Fibroblast of the aortic adventitia (primary cell): Measurements from ENCODE around the gene ISL2. TPM values are rescaled to one million over a fixed set of nuclear protein-coding genes. Genes with fewer than 3 reads are reported as not detected.

Source experiments
- DNase-seq: peaks from one replicate; pipeline ENCODE4 v3.0.0-alpha.2; 2010; ENCODE audit warnings: low read depth
- H3K4me3 ChIP-seq: 2 replicates; pipeline ENCODE4 v1.5.1; 2011; ENCODE audit warnings: low read depth, mild to moderate bottlenecking, control low read depth, low read length, moderate library complexity
- total RNA-seq: library from RNA; depleted of rRNA; stranded (reverse); fragments of >200 nt; gene quantifications from 2 replicates; pipeline ENCODE4 v1.2.3, GENCODE V29; 2012; ENCODE audit warnings: low replicate concordance
- TF ChIP-seq, protein P1 (sequence below): IDR thresholded peaks from 2 replicates; pipeline ENCODE4 v1.5.1; 2011; ENCODE audit warnings: mild to moderate bottlenecking, low read length, control low read depth, inconsistent platforms; ENCODE audit not compliant: insufficient read depth

Gene ISL2
- total RNA-seq, 1 donor = 0.45 TPM

GRCh38 chr15:76358453-76358852, 21.9 kb downstream of the ISL2 start:
- no peak for DNase-seq
- no peak overlapping the region for H3K4me3 ChIP-seq
- TF ChIP-seq, protein P1, sequence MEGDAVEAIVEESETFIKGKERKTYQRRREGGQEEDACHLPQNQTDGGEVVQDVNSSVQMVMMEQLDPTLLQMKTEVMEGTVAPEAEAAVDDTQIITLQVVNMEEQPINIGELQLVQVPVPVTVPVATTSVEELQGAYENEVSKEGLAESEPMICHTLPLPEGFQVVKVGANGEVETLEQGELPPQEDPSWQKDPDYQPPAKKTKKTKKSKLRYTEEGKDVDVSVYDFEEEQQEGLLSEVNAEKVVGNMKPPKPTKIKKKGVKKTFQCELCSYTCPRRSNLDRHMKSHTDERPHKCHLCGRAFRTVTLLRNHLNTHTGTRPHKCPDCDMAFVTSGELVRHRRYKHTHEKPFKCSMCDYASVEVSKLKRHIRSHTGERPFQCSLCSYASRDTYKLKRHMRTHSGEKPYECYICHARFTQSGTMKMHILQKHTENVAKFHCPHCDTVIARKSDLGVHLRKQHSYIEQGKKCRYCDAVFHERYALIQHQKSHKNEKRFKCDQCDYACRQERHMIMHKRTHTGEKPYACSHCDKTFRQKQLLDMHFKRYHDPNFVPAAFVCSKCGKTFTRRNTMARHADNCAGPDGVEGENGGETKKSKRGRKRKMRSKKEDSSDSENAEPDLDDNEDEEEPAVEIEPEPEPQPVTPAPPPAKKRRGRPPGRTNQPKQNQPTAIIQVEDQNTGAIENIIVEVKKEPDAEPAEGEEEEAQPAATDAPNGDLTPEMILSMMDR = no peak

GRCh38 chr15:76359152-76359551, 22.6 kb downstream of the ISL2 start:
- no peak for DNase-seq
- TF ChIP-seq, protein P1 = no peak
- H3K4me3 ChIP-seq = no peak overlapping the region

DNA sequence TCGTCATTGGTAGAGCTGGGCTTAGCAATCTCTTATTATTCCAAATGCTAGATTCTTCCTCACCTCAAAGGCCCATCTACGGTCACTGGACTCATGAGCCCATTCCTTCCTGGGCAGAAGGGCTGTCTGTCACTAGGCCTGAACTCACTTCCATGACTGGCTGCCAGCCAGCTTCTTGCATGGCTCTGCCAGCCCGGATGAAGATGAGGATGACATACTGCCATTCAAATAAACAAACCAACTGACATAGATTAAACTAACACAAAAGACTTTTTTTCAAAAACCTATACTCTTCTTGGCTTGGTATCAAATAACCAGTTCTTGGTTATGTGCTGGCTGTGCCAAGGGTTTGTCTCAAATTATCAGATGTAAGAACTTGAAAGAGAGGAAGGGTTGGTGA, 23.8 kb downstream of the ISL2 start:
- DNase-seq = no peak
- TF ChIP-seq, protein P1 = no peak
- no peak overlapping the region for H3K4me3 ChIP-seq

DNA sequence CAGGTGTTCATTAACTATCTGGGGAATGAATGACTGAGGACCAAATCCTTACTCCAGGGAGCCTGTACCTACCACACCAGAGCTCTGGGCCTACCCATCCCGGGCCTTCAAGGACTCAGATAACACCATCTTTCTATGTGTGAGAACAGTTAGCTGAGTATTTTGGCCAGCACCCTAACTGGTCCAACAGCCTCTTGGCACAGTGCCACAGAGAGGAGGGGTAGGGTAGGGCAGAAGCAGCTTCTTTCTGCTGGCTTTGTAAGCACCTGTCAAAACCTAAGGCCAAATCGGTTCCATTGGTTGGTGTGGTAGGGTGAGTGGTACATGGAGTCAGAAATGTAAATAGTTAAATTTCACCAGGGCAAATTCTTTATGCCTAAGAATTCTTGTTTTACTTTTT, 26.7 kb downstream of the ISL2 start:
- no peak for DNase-seq
- TF ChIP-seq, protein P1 = no peak
- no peak overlapping the region for H3K4me3 ChIP-seq

GRCh38 chr15:76366714-76367113, 30.1 kb downstream of the ISL2 start:
- H3K4me3 ChIP-seq = no peak overlapping the region
- no peak for DNase-seq
- TF ChIP-seq, protein P1 = no peak

DNA sequence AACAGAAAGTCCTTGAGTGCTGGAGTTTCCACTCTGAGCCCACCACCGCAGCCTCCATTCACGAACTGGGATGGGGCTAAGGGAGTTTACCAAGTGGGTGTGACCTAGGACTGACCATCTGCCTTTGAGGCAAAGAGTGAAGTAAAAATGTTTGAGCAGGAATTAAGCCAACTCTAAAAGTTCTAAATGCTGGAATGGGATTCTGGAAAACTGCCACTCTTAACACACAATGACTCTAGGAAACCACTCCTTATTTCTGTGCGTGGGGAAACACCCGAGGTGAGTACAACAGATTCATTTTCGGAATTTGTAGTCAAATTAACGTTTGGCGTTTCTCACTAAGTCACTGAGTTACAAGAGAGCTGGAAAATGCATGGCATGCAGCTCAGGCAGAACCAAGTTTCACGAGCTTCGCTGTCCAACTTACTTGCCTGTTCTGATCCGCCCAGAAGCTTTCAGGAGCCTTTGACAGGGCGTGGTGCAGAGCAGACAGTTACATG, 31.6 kb downstream of the ISL2 start:
- H3K4me3 ChIP-seq = peak overlapping the region; percentile 14
- TF ChIP-seq, protein P1 = no peak
- peak; percentile 81 for DNase-seq

DNA sequence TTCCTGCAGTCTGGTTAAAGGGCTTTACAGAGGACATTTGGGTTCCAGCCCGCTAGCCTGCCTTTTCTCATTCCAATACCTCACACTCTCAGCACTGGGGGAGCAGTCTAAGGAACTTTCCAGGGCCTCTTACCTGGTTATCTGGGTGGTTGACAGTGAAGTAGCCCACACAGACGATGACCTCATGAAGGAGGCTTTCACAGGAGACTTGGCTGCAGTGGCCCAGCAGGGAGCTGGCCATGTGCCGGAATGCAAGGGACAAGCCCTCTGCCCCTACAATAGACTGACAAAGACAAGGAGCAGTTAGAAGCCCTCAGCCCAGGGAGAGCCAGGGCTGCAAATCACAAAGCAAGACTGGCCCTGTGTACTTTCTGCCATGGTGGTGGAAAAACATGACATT, 39.5 kb downstream of the ISL2 start:
- DNase-seq = no peak
- H3K4me3 ChIP-seq = no peak overlapping the region
- TF ChIP-seq, protein P1 = no peak
